HG03108 (cell line): Measurements from ENCODE around the gene PRTG.
"Not testable (repeated sequence)": the region's sequence is repeated elsewhere in the genome, so short reads cannot be mapped to it uniquely, and the experiment has no call there.

ENCODE experiments used
- ATAC-seq: cut with Tn5 transposase; IDR thresholded peaks from one replicate; pipeline ENCODE4 v1.9.1; 2021; ENCODE audit warnings: moderate library complexity; ENCODE audit not compliant: unreplicated experiment

Gene PRTG

DNA sequence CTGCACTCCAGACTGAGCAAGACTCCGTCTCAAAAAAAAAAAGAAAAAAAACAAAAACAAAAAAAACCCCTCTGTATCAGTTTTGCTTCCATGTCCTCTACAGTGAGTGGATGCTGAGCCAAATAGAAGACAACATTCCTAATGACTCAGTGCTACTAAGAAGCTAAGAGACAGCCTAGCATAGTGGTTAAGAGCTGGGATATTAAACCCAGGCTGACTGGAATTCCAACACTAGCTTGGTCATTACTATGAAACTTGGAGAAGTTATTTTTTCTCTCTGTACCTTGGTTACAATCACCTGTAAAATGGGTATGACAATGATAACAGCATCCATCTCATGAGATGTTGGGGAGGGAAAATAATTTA is 93.9 kb downstream of the PRTG start:
- no peak for ATAC-seq

DNA sequence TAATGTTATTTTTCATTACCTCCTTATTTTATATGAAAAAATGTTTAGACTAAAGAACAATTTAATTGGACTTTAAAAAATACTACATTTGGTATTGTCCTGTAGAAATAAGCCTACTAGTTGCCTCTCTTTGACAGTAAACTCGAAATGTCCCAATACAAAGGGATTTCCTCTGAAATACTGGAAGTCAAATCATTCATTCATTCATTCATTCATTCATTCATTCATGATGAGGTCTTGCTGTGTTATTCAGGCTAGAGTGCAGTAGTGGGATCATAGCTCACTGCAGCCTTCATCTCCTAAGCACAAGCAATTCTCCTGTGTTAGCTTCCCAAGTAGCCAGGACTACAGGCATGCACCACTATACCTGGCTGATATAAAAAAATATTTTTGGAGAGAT is 104.2 kb downstream of the PRTG start:
- ATAC-seq = no peak

DNA sequence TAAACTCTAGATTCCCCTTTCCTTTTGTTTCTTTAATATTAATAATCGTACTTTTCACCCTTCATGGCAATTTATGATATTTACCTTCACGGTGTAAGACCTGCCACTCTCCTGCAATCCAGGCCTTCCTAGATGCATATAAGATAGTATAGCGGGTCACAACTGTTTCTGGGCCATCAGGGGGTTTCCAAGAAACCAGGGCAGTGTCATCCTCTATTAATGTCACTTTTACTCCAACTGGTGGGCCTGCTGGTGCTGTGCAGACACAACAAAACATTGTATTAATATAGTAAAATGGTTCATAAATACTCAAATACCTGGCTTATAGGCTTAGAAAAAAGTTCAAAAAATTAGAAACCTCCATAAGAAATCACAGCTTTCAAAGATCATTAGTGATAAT is 105.9 kb downstream of the PRTG start:
- ATAC-seq = no peak

DNA sequence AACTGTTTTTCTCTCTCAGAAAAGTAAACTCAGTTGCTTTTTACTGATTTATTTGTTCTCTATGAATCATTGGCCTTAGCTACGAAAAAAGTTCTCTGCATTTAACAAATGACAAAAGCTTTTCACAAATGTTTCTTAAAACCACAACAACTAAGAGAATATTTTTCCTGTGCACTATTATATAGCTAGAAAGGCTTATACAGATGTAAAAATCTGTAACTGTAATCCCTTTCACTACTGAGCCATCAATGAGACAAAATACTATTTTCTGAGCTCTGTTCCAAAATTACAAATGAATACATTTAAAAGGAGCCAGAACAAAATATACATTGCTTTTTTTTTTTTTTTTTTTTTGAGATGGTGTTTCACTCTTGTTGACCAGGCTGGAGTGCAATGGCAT is 109.2 kb downstream of the PRTG start:
- ATAC-seq = no peak

DNA sequence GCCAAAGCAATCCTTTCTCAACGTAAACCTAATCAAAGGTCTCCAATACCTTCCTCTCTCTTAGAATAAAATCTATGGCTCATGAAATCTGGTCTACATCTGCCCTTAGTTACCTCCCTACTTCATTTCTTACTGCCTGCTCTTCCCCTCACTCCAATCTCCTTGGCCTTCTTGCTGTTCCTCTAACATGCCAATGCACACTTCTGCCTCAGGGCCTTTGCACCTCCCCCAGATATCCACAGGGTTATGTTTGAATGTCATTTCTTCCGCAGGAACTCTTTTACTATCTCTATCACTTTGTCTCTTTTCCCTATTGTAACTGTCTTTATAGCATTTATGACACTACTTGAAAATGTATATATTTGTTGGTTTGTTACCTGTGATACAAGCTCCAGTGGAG is 110.5 kb downstream of the PRTG start:
- no peak for ATAC-seq

DNA sequence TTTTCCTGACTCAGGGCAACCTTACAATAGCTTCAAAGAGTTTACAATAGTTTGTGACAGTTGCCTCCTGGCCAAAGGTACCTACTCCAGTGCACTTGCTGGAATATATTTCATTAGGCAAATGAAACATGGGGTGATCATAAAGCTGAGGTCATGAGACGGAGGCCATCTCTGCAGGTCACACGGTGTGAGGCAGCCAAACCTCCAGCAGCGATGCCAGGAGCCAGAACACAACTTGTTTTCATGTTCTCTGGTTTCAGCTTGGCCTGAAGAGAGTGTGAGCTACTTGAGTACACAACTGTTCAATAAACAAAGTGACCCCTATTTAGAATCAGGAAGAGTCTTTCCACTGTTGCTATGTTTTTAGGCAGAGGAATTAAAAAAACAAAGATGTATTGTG is 112.1 kb downstream of the PRTG start:
- no peak for ATAC-seq

DNA sequence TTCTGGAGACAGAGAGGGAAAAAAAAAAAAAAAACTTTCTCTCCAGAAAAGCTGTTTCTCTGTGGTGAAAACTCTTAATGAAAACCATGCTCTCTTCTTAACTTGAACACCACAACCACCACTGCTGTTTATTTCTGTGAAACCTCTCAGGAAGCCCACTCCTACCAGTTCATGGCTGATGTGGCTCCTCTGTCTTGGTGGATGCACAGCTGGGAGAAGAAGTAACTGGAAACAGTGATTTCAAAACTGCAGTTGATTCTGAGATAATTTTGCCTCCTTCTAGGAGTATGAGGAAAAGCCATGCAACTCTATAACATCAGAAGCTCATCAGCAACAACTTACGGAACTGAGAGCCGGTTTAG is 114.6 kb downstream of the PRTG start:
- ATAC-seq = no peak

DNA sequence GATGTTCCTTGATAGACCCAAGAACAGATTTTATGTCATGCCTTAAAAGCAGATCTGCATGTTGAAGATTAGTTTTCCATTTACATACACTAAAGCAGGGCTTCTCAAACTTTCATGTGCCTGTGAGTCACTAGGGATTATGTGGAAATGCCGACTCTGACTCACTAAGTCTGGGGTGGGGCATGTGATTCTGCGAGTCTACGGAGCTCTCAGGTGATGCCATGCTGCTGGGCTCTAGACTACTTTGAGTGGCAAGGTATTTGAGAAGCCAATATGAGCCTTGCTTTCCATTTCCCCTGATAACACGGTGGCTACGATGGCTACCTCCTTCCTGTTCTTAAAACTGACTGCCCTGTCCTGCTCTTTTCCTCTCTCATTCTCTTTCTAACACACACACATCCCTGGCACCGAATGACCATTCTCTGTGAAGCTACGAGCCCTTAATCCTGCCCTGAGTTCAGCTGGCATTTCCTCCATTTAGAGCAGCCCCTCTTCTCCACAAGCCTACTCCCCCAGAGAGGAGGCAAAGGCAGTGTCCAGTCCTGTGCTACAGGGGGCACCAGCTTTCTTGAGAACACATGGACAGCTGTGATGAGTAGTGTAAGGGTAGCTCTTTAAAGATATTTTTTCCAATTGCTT is 115.1 kb downstream of the PRTG start:
- no peak for ATAC-seq

DNA sequence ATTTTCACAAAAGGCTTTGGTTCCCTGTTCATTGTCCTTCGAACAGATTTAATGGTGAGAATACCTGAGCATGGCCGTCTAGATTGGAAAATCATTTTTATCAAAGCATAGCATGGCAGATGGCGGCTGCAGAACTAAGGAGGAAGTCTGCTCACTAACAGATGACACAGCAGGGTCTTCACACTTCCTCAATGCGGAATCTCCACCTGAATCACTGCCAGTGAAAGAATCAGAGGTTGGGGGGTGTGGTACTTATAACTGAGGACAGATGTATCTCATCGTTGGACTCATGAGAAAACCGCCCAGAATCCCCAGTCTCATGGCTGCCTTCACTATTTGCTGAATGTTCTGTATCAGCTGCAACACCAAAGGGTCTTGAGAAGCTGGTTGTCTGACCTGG is 123.2 kb downstream of the PRTG start:
- no peak for ATAC-seq

DNA sequence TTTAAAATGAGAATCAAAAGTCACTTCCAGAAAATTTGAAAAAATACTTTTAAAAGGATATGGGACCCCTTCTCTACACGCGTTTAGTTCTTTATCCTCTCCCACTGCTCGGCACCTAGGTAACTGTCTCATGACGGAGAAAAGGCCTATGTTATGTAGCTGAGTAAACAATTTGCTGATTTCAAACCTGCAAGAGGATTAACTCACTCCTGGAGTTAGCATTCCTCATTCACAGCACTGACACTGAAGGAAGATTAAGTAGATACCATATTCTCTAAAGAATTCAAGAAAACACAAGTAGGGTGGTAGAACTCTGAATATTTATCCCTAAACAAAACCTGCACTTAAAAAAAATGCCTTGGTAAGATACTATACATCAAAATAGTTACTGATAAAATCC is 124.6 kb downstream of the PRTG start:
- ATAC-seq = no peak

DNA sequence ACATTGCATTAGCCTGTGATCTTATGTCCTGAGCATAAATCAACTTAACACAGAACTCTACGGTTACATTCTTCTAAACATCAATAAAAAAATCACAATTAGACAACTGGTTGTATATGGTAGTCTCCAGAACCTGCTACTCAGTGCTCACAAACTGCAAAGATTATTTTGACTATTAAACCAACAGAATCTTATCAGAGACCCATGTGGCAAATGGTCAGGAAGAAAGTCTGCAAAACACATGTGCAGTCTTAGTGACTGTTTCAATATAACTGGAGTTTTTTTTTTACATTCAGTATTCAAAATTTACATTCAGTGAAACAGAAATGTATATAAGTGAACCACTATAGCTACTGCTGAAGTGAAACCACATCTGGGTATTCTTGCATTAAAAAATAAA is 127.5 kb downstream of the PRTG start:
- ATAC-seq = no peak

DNA sequence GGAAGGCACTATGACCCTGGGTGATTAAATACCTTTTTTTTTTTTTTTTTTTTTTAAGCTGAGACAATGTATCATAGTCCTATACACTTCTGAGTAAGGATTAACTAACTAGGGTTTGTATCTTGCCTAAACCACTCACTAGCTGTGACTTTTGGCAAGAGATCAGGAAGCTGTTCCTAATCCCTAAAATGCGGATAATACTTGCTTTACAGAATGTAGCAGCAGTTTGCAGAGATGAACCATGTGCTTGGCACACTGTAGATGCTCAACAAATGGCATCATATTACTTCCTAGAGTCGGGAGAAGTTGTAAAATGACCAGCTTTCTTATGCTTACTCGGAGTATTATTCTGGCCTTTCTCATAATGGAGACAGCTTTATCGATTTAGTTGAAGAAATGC is 129.2 kb downstream of the PRTG start:
- ATAC-seq = no peak

DNA sequence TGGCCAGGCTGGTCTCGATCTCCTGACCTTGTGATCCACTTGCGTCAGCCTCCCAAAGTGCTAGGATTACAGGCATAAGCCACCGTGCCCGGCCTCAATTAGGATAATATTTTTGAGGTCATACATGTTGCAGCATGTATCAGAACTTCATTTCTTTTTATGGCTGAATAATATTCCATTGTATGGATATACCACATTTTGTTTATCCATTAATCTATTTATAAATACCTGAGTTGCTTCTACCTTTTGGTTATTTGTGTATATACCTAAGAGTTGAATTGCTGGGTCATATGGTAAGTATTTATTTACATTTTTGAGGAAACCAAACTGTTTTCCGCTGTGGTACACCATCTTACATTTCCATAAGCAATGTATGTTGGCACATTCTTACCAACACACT is 136.7 kb downstream of the PRTG start:
- no peak for ATAC-seq

DNA sequence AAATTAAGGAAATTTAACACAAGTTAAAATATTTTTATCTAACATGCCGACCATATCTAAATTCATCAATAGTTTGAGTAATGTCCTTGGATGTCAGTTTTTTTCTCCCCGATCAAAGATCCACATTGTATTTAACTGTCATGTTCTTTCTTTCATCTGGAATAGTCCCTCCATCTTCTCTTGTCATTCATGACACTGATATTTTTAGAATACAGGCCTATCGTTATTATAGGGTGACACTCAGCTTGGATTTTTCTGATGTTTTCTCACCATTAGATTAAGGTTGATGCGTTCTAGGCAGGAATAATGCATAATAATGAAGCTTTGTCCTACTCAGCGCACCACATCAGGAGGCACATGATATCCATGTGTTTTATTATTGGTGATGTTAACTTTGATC is 141.6 kb downstream of the PRTG start:
- ATAC-seq = no peak

DNA sequence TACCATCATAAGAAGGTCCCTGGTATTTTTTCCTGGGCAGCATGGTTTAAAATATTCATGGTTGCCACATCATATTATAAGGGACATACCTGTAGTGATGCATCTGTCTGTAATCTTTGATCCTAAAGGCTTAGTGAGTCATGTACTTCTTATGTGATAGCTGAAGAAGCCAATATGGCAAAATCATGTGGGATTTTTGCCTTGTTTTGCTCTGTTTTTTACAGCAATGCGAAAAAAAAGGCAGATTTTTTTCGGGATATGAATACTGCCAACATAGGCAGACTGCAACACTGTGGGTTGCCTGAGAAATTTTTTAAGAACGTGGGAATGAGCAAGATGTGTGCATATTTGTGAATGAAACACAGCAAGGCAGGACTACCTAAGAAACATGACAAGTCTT is 143.5 kb downstream of the PRTG start:
- no peak for ATAC-seq

DNA sequence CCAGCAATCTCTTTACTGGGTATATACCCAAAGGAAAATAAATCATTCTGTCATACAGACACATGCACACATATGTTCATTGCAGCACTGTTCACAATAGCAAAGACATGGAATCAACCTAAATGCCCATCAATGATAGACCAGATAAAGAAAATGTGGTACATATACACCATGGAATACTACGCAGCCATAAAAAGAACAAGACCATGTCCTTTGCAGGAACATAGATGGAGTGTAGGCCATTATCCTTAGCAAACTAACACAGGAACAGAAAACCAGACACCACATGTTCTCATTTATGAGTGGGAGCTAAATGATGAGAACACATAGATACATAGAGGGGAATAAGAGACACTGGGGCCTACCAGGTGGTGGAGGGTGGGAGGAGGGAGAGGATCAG is 149.9 kb downstream of the PRTG start:
- not testable (repeated sequence) for ATAC-seq

DNA sequence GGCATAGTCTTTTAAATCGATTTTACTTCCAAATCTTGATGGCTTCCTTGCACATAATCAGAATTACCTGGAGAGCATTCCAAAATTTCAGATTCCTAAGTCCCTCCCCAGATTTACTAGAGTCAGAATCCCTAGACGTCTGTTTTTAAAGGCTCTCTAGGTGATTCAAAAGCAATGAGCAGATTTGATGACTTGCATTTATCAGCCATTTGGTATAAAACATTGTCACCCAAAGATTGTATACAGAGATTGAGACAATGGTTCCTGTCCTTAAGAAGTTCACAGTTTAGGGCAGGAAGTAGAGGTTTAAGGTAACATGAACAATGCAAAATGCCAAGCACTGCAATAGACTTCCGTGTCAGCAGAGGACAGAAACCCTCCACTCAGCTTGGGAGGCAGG is 152.2 kb downstream of the PRTG start:
- ATAC-seq = no peak

DNA sequence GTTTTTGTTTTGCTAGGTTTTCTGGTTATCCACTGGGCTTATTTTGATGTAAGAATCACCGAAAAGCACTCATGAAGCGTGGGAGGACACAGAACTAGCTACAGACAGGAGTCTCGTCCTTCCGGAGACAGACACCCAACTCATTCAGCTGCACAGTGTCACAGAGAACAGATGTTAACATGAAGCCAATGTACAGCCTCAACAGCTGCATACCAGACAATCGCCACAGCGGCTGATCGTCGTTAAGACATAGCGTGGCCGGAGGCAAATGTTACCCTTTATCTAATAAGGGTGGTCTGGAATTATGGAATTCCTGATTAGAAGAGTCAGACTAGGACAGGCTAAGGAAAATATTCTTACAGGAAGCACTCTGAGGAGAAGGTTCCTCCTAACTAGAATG is 153.7 kb downstream of the PRTG start:
- no peak for ATAC-seq

DNA sequence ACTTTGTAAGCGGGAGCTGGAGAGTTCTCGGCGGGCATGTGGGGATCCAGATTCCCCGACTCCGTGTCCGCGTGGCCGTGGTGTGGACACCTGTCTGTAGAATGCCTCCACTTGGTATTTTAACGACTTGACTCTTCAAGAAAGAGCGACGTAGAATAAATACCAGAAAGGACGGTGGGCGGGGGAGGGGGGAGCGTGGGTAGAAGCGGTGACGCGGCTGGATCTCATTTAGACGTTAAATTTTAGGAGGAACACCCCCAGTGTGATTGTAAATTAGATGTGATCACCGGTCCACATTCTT is 154.2 kb downstream of the PRTG start:
- ATAC-seq = no peak

DNA sequence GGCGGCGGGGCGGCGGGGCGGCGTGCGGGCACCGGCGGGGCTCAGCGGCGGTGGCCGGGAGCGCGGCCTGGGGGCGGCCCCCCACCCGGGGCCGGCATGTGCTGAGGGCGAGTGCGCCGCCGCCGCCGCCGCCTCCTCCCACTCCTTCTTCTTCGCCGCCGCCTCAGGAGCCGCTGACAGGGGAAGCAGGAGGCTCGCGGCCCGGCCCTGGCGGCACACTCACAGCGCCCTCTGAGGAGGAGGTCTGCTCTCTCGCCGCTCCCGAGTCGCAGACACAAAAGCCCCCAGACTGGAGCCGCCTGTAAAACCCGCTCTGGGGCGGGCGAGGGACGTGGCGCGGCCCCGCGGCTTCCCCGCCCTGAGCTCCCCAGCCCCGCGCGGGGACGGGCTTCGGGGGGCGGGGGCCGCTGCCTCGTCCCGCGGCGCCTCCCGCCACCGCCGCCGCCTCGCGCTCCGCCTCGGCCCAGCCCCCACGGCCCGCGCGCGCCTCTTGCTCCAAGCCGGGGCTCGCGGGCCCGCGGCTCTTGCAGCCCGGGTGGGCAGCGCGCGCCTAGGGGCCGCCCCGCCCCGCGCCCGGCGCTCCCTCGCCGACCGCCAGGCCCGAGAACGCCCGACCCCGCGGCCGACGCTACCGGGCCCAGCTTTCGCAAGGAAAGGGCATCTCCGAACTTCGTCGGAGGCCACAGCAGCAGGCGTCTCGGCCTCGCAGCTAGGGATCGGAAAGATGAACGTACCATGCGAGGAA is 154.7 kb downstream of the PRTG start, which contains the start of gene PYGO1:
Gene PYGO1 (minus strand): TSS at position 276 of the 745 bp plus-strand sequence. CDS start 462 bp downstream, outside the sequence.
- no peak for ATAC-seq

DNA sequence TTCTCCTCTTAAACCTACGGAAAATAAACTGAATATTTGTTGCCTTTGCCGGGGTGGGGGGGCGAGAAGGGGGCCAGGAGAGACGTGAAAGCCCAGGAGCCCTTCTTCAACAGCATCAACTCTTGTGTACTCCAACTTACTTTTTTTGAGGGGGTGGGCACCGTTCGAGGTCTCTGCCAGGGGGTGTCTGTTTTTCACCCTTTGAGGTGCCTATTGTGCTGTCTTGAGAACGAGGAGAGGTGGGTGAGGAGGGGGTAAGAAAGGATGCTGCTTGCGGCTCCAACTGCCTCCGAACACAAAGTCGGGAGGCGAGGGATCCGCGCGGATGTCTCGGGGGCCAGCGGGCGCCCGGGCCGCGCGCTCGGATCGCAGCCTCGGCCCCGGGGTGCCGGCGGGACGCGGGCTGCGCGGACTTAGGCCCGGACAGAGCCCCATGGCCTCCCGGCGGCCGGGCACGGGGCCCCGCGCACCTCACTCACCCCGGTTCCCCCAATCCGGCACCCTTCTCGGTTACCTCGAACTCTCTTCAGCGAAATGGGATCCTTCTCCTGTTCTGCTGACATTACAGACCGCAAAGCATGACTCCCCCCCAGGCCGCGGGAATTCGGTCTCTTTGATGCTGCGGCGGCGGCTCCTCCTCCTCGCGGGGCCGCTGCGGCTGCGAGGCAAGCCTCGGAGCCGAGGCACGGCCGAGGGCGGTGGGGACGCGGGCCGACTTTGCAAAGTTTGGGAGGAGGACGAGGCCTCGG is 155.5 kb downstream of the PRTG start:
- ATAC-seq = no peak

DNA sequence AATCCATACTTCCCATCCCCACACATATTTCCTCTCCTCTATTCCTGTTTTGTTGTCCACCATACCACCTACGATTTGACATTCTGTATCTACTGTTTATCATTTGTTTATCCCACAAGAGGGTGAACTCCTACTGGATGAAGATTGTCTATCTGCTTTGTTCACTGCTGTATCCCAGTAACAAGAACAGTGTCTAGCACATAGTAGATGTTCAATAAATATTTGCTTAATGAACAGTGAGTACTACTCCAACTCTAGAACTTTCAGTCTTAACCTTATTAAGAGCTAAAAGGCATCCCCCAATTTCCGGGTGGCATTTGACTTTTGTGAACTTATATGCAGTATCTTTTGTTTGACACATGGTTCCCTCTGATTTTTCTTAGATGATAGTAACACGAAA is 156.1 kb downstream of the PRTG start:
- no peak for ATAC-seq
